Stimulated activated CD8-positive, alpha-beta memory T cell treated with anti-CD3 and anti-CD28 coated beads, Interleukin-12 subunit alpha, Interleukin-12 subunit beta, amount 100 ng/mL, for 24 hours (primary cell): ENCODE results near the gene CPLANE1.
"Not testable (repeated sequence)": the region's sequence is repeated elsewhere in the genome, so short reads cannot be mapped to it uniquely, and the experiment has no call there.

Experiments
- DNase-seq: peaks from one replicate; pipeline ENCODE4 v3.0.0-alpha.2; 2020; ENCODE audit errors: extremely low read depth

The CPLANE1 gene

DNA sequence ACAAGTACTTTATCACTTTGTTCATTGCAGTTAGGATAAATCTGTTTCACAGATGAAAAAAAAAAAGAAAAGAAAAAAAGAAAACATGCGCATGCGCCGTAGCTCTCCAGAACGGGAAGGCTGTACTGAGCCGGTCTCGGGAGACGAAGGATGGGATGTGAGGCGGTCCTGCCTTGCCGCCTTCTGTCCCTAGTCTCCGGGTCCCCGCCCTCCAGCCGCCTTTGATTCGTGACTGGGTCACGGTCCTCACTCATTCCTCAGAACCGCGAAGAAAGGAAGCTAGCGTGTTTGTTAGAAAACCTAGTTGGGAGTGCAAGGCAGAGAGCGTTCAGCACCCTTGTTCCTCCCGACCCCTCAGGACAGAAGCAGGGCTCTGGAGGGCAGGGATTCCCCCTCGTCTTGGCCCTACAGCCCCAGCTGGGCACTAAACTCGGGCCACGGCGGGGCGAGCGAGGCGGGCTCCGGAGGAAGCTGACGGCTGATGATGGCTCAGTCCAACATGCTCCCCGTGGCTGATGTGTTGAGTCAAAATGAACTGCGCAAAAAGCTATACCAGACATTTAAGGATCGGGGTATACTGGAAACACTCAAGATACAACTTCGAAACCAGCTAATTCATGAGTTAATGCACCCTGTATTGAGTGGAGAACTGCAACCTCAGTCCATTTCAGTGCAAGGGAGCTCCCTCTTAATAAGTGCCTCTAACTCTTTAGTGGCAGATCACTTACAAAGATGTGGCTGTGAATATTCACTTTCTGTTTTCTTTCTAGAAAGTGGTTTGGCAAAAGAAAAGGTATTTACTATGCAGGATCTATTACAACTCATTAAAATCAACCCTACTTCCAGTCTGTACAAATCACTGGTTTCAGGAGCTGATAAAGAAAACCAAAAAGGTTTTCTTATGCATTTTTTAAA lies 40.0 kb downstream of the CPLANE1 start:
- no peak for DNase-seq

DNA sequence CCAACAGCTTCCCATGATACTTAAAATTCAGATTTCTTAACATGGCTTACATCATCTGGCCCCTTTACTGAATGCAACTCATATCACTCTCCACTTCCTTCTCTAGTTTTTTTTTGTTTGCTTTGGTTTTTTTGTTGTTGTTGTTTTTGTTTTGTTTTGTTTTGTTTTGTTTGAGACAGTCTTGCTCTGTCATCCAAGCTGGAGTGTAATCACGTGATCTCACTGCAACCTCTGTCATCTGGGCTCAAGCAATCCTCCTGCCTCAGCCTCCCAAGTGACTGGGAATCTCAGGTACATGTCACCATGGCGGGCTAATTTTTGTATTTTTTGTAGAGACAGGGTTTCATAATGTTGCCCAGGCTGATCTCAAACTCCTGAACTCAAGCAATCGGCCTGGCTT lies 41.4 kb downstream of the CPLANE1 start:
- DNase-seq, result no peak

DNA sequence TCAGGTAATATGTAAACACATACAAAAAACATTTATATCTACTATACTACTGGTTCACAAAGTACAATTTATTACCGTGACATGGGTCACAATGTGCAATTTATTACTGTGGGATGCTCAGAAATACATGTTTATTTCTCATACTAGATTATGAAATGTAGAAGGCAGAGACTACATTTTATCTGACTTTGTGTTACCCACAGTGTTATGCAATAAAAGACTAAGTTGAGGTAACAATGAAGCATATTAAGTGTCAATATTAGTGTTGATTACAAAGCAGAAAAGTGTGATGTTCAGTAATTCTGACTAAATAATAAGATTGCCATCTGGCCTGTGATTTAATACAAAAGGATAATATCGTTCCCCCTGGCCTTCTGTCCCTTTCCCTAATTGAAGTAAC lies 42.4 kb downstream of the CPLANE1 start:
- no peak for DNase-seq

DNA sequence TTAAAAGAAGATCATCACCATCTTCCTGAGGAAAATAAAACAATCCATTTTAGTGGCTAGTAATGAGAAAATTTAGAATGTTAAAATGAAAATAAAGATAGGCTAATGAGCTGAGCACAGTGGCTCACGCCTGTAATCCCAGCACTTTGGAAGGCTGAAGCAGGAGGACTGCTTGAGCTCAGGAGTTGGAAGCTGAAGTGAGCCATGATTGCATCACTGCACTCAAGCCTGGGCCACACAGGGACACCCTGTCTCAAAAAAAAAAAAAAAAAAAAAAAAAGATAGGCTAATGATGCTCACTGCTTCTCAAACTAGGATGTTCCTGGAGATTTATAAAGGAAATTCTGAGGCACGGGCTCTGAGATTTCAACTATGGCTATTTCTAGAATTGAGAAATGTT lies 50.3 kb downstream of the CPLANE1 start:
- DNase-seq, result no peak

DNA sequence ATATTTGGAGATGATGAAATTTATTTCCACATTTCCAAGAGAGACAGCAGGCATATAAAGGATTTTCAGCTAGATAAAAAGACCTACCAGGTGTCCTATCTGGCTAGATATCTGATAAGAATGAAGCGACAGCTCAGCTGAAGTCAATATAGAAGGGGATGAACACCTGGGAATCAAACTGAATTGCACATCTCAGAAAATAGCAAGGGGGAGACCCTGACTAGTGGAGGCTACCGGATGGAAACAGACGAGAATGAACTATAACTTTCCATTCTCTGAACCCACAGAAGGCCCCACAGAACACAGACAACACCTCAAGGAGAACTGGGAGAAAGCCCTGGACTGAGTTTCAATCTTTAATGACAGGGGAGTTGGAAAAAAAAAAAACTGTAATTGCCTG lies 51.1 kb downstream of the CPLANE1 start:
- no peak for DNase-seq

DNA sequence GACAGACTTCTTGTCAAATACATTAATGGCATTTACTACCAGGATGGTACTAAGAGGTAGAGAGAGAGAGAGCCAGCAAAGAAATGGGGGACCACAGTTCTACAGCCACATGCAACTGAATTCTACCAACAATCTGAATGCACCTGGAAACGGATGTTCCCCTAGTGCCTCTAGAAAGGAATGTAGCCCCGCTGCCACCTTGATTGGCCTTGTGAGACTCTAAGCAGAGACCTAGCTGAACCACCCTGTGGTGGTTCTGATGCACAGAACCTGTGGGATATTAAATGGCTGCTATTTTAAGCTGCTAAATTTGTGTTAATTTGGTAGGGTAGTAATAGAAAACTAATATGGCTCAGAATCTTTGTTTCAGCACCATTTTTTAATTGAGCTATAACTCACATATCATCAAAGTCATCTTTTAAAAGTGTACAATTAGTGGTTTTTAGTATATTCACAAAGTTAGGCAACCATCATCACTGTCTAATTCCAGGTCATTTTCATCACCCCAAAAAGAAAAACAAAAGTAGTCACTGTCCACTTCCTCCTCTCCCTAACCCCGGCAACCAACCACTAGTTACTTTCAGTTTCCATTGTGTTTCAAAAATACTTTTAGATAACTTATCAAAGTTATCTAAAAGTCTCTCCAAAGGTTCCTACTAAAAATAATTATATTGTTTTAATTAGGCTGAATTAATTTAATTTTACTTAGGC lies 51.7 kb downstream of the CPLANE1 start:
- DNase-seq, result no peak

DNA sequence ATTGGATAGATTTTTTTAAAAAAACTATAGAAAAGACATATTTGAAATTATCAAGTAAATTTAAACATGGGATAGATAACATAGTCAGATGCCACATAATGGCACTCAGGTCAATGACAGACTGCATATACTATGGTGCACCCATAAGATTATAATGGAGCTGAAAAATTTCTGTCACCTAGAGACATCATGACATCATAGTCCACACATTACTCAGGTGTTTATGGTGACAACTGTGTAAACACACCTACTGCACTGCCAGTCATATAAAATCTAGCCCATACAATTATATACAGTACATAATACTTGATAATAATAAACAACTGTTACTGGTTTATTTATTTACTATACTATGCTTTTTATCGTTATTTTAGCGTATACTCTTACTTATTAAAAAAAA lies 58.6 kb downstream of the CPLANE1 start:
- no peak for DNase-seq

DNA sequence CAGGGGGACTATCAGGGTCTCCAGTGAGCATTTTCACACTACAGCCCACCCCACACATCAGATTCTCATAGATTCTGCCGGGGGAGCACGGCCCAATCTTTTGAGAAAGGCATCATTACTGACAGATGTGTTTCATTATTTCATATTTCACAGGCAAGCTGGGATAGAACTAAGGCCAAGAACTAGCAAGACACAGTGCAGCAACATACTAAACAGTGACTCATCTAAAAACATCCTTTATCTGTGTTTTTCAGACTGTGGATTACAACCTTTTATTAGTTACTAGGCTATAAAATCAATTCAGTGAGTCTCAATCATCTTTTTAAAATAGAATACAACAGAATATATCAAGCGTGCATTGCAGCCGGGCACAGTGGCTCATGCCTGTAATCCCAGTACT lies 59.8 kb downstream of the CPLANE1 start:
- DNase-seq, result no peak

DNA sequence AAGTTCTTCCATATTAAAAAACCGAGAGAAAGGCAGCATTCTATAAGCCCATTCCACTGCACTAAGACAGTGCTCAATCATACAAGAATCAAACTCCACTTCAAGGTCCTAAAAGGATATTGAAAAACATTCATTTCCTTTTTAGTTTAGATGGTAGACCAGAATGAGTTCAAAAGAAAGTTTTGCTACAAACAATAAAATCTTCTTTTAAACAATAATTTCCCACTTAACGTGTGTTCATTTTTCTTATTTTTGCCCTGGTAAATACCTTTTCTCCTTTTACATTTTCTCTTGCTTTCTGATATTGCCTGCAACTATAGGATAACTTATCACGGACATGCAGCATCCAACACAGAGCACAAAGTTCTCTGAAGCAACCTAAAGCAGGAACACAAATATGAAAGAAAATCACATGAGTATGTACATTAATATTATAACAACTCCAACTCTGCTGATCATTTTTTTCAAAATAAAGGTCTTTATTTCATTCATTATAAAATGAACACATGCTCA lies 61.7 kb downstream of the CPLANE1 start:
- DNase-seq, result no peak

DNA sequence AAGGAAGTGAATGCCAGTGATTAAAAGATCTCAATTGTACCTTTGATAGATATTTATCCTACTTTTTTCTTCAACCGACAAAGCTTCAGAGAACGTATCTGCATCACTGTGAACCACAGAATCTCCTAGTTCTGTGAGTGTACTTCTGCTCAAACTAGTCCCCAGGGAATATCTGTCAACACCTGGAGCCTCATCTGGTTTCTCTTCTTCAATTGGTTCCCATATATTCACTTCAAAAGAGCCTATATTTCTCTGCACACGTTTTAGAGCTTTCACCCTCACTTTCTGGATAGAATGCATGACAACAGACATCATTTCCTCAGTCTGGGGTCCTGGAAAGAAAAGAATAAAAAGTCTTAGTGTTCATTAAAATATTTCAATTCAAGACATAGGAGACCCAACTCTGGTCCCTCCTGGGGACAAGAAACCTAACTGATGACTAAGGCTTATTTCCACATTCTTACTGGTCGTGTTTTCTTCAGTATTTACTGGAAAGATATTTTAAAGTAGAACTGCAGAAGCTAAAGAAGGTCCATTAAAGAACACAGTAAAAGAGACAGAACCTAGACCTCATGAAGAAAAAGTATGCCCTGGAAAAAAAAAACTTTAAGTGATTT lies 64.3 kb downstream of the CPLANE1 start:
- no peak for DNase-seq

DNA sequence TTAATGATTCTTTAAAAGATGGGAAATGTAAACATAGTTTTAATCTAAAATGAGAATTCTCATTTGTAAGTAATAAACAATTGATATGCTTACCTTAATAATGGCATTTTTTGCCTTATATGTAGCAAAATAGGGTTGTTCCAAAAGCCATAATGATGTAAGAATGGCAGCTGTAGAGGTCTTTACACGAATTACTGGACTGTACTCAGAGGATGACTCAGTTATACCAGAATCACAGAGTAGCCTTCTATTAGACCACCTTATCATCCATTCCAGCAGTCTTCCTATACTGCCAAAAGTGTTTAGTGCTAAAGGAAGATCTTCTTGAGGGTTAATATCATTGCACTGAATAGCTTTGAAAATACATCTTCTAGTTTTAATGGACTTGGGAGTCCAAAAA lies 66.5 kb downstream of the CPLANE1 start:
- no peak for DNase-seq

DNA sequence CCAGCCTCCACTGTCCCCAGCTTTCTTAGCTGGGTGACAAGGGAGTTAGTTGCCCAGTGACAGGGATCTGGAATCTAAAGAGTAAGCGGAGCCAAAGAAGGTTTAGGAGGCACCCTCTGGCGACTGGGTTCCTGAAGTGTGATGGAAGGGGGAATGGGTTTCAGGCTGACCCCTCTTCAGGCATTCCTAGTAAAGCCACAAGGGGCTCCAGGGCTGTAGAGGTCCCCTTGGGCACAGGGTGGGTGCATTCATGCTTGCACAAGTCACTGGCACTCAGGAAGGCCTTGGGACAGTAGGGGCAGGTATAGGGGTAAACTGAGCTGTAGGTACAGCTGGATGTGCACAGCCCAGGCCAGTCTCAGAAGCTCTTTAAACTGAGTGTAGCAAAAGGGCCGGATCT lies 74.2 kb downstream of the CPLANE1 start:
- DNase-seq, result no peak

DNA sequence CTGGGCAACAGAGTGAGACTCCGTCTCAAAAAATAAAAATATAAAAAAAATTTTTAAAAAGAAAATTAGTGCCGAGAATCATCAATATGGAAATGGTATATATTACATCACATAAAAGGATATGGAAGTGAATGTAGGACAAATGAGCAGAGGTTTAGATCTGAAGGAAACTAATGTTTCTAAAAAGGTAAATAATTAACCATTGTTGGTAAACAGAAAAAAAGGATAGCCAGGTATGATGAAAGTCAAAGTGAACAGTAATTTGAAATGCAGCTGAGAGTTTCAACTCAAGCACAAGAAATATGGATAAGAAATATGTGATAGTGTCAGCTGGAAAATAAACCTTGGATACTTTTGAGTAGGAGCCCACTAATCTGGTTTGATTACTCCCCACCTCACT lies 76.2 kb downstream of the CPLANE1 start:
- no peak for DNase-seq

DNA sequence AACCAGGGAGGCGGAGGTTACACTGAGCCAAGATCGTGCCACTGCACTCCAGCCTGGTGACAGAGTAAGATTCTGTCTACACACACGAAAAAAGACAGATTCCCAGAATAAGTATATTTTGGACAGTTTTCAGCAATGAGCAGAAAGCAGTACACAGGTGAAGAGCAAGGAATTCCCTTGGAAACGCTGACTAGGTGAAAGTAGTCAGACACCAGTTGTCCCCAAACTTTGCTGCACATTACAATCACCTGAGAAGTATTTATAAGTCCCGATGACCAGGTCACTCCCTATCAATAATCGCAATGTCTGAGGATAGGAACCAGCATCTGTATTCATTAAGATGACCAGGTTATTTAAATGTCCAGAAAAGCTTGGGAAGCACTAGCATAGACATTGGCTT lies 78.3 kb downstream of the CPLANE1 start:
- DNase-seq, result no peak

DNA sequence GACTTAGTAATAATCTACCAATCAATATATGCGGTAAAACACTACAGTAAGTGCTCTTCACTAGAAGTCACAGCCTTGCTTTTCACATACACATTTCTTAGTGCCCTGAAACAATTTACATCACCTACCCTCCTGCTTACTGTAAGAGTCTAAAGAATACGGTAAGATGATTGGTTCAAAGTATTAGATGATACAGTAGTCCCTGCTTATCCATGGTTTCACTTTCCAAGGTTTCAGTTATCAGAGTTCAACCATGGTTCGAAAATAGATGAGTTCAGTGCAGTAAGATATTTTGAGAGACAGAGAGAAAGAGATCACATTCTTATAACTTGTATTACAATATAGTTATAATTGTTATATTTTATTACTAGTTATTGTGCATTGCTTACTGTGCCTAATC lies 83.0 kb downstream of the CPLANE1 start:
- no peak for DNase-seq

DNA sequence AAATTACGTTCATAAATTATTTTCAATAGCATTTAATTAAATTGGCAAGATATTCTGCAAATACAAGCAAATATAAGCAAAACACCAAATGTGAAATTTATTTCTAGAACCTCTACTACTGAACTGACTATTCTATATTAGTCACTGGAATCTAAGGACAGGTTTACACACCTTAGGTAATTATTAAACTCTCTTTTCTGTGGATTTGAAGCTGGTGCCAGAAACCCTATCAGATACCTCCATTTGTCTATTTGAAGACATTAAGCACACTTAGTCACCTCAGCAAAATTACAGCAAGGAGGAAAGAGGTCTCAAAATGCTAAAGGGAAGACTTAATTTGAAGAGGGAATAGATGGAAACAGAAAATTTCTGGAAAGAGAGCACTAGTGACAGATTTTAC lies 83.4 kb downstream of the CPLANE1 start:
- DNase-seq, result no peak

DNA sequence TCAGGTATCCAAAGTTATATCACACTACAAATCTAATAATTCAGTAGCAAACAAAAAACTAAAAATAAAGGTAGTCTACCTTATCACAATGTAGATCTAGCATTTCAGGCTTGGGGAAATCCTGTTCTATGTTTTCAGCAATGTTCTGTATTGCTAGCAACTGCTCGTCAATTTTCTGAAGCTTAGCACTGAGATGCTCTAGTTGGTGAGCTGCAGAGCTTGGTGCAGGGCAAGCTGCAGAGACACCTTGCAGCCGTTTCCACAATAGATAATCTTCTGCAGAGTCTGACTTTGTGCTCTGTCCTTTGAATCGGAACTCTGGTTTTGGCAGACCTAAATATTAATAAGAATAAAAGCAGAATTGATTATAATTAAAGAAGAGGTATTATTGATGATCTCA lies 95.5 kb downstream of the CPLANE1 start:
- DNase-seq, result no peak

DNA sequence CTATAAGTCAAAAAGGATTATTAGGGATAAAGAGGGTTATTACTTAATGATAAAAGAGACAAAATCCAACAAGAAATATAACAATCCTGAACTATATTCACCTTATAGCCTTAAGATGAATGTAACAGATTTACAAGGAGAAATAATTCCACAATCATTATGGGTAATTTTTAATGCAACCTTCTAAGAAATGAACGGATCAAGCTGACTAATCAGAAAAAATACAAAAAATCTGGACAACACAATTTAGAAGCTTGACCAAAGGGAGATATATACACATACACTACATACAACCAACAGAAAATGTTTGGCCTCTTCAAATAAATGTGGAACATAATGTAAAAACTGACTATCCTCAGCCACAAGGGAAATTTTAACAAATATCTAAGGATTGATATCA lies 102.3 kb downstream of the CPLANE1 start:
- DNase-seq, result no peak

DNA sequence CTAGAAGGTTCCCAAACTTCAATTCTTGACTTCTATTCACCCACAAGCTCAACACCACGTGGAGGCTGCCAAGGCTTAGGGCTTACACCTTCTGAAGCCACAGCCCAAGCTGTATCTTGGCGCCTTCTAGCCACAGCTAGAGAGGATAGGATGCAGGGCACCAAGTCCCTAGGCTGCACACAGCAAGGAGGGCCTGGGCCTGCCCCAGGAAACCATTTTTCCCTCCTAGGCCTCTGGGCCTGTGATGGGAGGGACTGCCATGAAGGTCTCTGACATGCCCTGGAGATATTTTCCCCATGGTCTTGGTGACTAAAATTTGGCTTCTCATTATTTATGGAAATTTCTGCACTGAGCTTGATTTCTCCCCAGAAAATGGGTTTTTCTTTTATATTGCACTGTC lies 112.5 kb downstream of the CPLANE1 start:
- no peak for DNase-seq

DNA sequence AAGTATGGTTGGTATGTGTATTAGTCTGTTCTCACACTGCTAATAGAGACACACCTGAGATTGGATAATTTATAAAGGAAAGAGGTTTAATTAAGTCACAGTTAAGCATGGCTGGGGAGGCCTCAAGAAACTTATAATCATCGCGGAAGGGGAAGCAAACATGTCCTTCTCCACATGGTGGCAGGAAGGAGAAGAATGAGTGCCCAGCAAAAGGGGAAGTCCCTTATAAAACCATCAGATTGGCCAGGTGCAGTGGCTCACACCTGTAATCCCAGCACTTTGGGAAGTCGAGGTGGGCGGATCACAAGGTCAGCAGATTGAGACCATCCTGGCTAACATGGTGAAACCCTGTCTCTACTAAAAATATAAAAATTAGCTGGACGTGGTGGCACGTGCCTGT lies 113.9 kb downstream of the CPLANE1 start:
- not testable (repeated sequence) for DNase-seq

DNA sequence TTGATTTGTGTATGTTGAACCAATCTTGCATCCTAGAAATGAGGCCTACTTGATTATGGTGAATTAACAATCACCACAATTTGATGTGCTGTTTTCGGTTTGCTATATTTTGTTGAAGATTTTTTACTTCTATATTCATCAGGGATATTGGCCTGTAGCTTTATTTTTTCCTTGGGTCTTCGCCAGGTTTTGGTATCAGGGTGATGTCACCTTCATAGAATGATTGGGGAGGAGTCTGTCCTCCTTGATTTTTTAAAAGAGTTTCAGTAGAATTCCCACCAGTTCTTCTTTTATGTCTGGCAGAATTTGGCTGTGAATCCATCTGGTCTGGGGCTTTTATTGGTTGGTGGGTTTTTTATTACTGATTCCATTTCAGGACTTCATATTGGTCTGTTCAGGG lies 115.2 kb downstream of the CPLANE1 start:
- no peak for DNase-seq

DNA sequence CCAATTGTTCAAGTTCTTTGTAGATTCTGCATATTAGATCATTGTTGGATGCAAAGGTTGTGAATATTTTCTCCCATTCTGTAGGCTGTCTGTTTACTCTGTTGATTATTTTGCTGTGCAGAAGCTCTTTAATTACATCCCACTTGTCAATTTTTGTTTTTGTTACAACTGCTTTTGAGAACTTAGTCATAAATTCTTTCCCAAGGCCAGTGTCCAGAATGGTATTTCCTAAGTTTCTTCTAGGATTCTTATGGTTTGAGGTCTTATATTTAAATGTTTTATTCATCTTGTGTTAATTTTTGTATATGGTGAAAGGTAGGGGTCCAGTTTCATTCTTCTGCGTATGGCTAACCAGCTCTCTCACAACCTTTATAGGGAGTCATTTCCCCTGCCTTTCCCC lies 116.5 kb downstream of the CPLANE1 start:
- DNase-seq, result no peak

DNA sequence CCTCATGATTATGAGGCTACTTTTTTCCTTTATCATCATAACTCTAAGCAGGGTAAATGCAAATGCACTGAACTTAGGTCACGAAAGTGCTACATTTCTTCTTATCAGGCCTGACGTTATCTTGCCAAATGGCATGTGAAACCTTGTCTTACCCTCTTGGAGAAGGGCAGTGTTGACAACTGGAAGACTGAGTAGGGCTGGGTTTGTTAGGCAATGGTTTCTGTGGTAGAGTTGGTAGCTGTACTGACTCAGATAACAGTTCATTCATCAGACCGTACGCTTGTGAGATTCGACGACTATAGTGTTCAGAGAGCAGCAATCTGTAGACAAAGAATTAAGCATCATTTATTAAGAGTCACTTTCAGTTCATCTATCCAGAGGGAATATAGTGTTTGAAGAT lies 127.7 kb downstream of the CPLANE1 start:
- no peak for DNase-seq
